Hematopoietic multipotent progenitor cell (in vitro differentiated cells): Measurements from ENCODE around the gene CTRL. TPM values are rescaled to one million over a fixed set of nuclear protein-coding genes. Genes with fewer than 3 reads are reported as not detected.

Source experiments
- DNase-seq, 3 donors: peaks; one replicate each; pipeline ENCODE4 v3.0.0-alpha.2; 2011 to 2015; ENCODE audit warnings: low read depth in 2 of 3, low spot score in 2 of 3
- total RNA-seq: library from RNA; depleted of rRNA; stranded (reverse); fragments of >200 nt; gene quantifications from one replicate; pipeline ENCODE4 v1.2.3, GENCODE V29; 2012

CTRL gene
- total RNA-seq, 1 donor: 2.2 TPM

DNA sequence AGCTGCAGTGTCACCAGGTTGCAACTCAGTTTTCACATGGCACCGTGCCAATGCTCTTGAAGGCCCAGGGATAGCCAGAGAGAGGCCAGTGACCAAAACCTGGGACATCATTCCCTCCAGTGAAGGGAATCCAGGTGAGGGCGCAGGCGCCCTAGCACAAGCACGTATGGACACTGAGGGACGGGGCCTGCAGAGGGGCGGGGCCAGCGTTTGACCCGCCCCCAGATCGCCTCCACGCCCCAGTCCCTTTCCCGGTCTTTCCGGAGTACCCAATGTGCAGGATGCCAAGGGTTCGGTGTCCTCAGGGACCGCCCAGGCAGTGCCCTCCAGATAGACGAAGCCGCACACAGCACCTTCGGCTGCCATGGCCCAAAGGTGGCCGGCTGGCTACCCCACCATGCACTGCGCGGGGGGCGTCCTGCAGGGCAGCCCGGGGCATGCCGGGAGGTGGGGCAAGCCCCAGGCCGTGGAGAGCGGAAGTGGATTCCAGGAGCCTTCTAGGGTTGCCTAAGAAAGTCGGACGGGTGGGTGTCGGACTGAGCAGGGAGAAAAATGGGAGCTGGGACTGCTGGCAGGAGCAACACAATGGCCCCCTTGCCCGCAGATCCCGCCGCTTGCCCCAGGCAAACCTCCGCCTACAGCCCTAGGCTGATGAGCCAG, 32.1 kb upstream of the CTRL start:
- DNase-seq: no peak

GRCh38 chr16:67963292-67963661, 31.6 kb upstream of the CTRL start:
- DNase-seq: no peak

GRCh38 chr16:67962135-67962534, 30.5 kb upstream of the CTRL start:
- no peak for DNase-seq

DNA sequence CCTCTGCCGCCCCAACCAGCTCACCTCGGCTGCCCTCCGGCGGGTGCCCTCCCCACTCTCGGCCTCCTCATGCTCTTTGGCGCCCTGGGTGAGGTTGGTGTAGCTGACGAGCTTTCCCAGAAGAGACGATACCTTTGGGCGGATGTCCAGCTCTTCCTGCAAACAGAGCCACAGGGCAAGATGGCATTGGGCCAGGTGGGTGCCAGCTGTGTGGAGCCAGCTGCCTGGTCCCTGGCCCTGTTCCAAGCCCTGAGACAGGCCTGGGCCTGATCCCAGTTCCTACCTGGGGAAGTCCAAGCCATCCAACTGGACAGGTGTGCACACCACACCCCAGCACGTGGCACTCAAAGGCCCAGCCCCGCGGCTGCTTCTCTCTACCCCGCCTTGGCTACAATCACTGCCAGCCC, 29.9 kb upstream of the CTRL start:
- DNase-seq: no peak

GRCh38 chr16:67959536-67960329, 28.1 kb upstream of the CTRL start:
- DNase-seq: no peak

DNA sequence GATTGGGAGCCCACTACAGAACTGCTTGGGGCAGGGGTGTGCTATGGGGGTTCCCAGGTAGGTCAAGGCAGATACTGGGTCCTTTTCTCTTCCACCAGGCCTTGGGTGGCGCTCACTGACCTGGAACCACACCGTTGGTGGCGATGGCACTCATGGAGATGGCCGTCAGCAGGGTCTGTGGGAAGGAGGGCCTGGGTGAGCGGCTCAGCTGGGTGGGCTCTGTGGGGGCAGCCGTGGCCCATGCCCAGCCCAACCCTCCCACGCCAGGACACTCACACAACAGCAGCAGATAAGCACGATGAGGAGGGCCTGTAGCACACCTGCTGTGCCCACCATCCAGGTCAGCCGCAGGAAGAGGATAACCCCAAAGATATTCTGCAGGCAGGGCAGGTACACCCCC, 26.0 kb upstream of the CTRL start:
- no peak for DNase-seq

GRCh38 chr16:67954421-67955196, 22.9 kb upstream of the CTRL start:
- no peak for DNase-seq

GRCh38 chr16:67953641-67954375, 22.1 kb upstream of the CTRL start:
- DNase-seq: no peak

- DNase-seq: no peak
Measured at GRCh38 chr16:67951485-67951884, 19.8 kb upstream of the CTRL start.

DNA sequence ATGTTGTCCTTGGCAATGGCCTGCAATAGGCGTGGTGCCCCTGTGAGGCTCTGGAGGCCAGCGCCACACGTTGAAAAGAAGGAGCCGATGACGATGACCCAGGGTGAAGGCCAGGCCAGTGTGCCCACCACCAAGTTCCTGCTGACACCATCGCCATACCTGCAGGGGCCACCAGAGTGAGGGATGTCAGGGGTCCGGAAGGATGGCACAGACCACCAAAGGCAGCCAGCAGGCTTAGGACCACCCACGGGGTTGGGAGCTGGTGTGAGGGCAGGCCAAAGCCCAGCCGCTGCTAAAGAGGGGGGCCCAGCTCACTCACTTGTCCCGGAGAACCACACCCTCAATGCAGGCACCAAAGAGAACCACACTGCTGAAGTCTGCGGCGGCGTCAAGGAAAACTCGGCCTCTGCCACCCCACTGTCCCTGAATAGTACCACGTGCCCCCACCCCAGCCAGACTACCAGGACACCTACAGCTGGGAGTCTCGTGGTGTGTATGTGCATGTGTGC, 18.7 kb upstream of the CTRL start:
- no peak for DNase-seq

DNA sequence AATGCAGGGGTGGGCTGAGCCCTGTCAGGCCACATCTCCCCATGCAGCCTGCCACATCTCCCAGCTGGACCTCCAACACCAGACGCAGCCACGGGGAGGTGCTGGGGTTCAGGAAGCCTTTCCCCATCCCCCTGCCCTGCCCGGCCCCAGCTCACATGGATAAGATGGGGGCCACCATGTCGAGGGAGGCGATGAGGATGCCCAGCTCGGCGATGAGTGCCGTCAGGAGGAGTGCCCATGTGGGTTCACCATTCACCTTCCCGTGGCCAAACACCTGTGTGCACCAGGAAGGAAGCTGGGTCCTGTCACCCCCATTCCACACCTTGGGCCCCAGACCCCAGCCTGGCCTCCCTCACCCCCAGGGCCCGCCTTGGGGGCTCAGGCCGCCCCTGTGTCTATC, 18.0 kb upstream of the CTRL start:
- DNase-seq: no peak

DNA sequence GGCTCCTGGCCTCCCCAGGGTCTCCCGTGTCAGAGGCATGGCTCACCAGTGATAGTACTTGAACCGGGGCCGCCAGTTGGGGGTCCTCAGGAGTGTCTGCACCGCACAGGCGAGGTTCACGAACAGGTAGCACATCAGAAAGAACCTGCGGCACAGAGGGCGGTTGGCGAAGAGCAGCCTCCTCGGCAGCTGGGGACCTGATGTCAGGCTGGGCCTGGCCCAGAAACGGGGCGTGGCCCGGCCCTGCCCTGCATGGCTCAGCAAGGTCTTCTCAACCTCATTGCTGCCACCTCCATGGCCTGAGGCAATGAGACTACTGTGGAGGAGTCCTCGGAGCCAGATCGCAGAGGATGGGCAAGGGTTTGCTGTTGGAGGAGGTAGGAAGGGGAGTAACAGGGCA, 16.4 kb upstream of the CTRL start:
- no peak for DNase-seq

GRCh38 chr16:67946966-67947558, 15.4 kb upstream of the CTRL start:
- no peak for DNase-seq

GRCh38 chr16:67946128-67946569, 14.5 kb upstream of the CTRL start:
- no peak for DNase-seq

GRCh38 chr16:67945392-67945933, 13.8 kb upstream of the CTRL start:
- DNase-seq: no peak

- no peak for DNase-seq
Measured at GRCh38 chr16:67944690-67945391, 13.2 kb upstream of the CTRL start.

DNA sequence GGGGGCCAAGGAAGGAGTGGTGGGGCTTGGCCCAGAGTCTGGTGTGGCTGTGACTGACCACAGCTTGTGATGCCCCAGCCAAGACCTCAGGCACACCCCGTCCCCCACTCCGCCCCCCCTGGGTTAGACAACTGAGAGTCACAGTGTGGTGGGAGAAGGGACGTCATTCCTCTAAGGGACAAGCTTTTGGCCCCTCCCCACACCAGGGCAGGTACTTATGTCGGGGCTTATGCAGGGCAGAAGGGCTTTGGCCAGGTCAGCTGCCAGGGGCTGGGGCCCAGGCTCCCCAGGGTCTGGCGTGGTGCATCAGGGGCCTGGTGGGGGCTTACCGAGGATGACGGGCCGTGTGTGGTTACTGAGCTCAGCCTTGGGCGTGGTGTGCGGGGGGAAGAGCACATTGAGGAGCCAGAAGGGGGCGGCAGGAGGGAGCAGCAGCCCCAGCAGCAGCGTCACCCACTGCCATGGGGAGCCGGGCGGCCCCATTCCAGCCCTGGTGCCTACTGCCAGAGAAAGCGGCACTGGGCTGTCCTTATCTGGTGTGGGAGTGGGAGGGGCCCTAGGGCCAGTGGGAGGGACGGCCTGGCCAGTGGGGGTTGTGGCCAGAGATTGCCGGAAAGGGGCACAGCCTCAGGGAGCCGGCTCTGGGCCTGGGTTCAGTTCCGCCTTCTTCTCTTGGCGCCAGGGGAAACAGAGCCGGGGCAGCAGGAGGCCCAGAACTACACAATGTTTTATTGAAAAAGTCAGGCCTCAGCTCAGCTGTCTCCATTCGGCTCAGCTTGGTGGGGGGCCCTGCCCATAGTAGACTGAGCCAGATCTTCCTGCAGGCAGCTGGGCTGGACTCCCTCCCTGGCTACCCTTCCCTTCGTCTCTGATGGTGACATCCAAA, 12.2 kb upstream of the CTRL start, which contains the start of gene LCAT:
LCAT (minus strand) TSS at position 502 of the 886 bp plus-strand sequence; CDS start at position 483, 19 bp downstream.
- DNase-seq: no peak

GRCh38 chr16:67943256-67943618, 11.6 kb upstream of the CTRL start:
- no peak for DNase-seq
